Epithelial cell of esophagus (primary cell): Measurements from ENCODE around the gene TMEM163.

Experiments
- DNase-seq: peaks from one replicate; pipeline ENCODE4 v3.0.0; 2010; ENCODE audit warnings: low read depth
- H3K4me3 ChIP-seq: 2 replicates; pipeline ENCODE4 v1.5.1; 2011; ENCODE audit warnings: mild to moderate bottlenecking, low read length, control low read depth
- CTCF ChIP-seq: IDR thresholded peaks from 2 replicates; pipeline ENCODE4 v1.5.1; 2011; ENCODE audit warnings: low read depth, mild to moderate bottlenecking, low read length, control low read depth, inconsistent platforms; ENCODE audit not compliant: insufficient read depth; ENCODE audit errors: missing control alignments

Gene TMEM163

GRCh38 chr2:134540990-134541389 is 177.8 kb downstream of the TMEM163 start:
- no peak for TF ChIP-seq CTCF
- no peak for DNase-seq
- no peak overlapping the region for H3K4me3 ChIP-seq

- no peak overlapping the region for H3K4me3 ChIP-seq
- TF ChIP-seq CTCF = no peak
- DNase-seq = no peak
Measured at GRCh38 chr2:134539981-134540380, 178.8 kb downstream of the TMEM163 start.

- H3K4me3 ChIP-seq = no peak overlapping the region
- no peak for TF ChIP-seq CTCF
- no peak for DNase-seq
Measured at GRCh38 chr2:134537702-134538101, 181.1 kb downstream of the TMEM163 start.

- DNase-seq = no peak
- TF ChIP-seq CTCF = no peak
- H3K4me3 ChIP-seq = no peak overlapping the region
Measured at GRCh38 chr2:134537121-134537520, 181.7 kb downstream of the TMEM163 start.

- H3K4me3 ChIP-seq = no peak overlapping the region
- TF ChIP-seq CTCF = no peak
Measured at GRCh38 chr2:134536296-134536695, 182.5 kb downstream of the TMEM163 start.

GRCh38 chr2:134532537-134532936 is 186.3 kb downstream of the TMEM163 start:
- DNase-seq = no peak
- TF ChIP-seq CTCF = no peak
- H3K4me3 ChIP-seq = no peak overlapping the region

More at GRCh38 chr2:134536296-134536695, 182.5 kb downstream of the TMEM163 start:
- DNase-seq = no peak

- H3K4me3 ChIP-seq = no peak overlapping the region
- no peak for TF ChIP-seq CTCF
- DNase-seq = no peak
Measured at GRCh38 chr2:134527381-134527780, 191.4 kb downstream of the TMEM163 start.
